Suppressor macrophage (primary cell): ENCODE measurements around the gene TCEAL7.
"Not testable (repeated sequence)": the region's sequence is repeated elsewhere in the genome, so short reads cannot be mapped to it uniquely, and the experiment has no call there.

ENCODE experiments used
- DNase-seq, 4 experiments: peaks; one replicate each; pipeline ENCODE4 v3.0.0-alpha.2; 2020 to 2022
- total RNA-seq, 17 experiments: gene quantifications; one replicate each; lab custom pipeline; 2026; ENCODE audit warnings: mixed read lengths in 6 of 17, inconsistent platforms in 3 of 17; lab: John Stamatoyannopoulos, UW

The TCEAL7 gene
- total RNA-seq: 0 to 0.11 (median 0) reads per million in 17 experiments

GRCh38 chrX:103329991-103330390 lies at the start of gene TCEAL7:
TCEAL7 (plus strand) TSS chrX:103330239; CDS start chrX:103331404, 1,165 bp downstream.
- no peak for DNase-seq

GRCh38 chrX:103293118-103293517 lies 36.9 kb upstream of the TCEAL7 start:
- no peak for DNase-seq

- DNase-seq: no peak
Observed at GRCh38 chrX:103304705-103305104, 25.3 kb upstream of the TCEAL7 start.

GRCh38 chrX:103305666-103306065 lies 24.4 kb upstream of the TCEAL7 start:
- DNase-seq: not testable (repeated sequence)

GRCh38 chrX:103309860-103310554 lies 20.0 kb upstream of the TCEAL7 start:
- no peak for DNase-seq

- peak; percentile 35 to 60 (median 46) for DNase-seq
Observed at GRCh38 chrX:103310555-103311398, 19.3 kb upstream of the TCEAL7 start, which contains the start of gene BEX2. BEX2 (minus strand) TSS chrX:103310990; CDS start chrX:103309976, 1,014 bp downstream.

GRCh38 chrX:103311399-103311780 lies 18.6 kb upstream of the TCEAL7 start:
- DNase-seq: no peak

GRCh38 chrX:103330681-103331288 lies 746 bp downstream of the TCEAL7 start:
- DNase-seq: no peak

GRCh38 chrX:103338663-103339062 lies 8.6 kb downstream of the TCEAL7 start:
- DNase-seq: no peak

GRCh38 chrX:103343105-103343504 lies 13.1 kb downstream of the TCEAL7 start:
- peak; percentile 53 to 61 (median 58) for DNase-seq

- DNase-seq: no peak
Observed at GRCh38 chrX:103344606-103345005, 14.6 kb downstream of the TCEAL7 start.

GRCh38 chrX:103347682-103348397 lies 17.8 kb downstream of the TCEAL7 start:
- DNase-seq: no peak

GRCh38 chrX:103356130-103356798 lies 26.2 kb downstream of the TCEAL7 start, which contains the start of gene TCEAL9:
TCEAL9 (plus strand) TSS chrX:103356506; CDS start chrX:103357685, 1,179 bp downstream.
- peak; percentile 43 to 60 (median 58) for DNase-seq

GRCh38 chrX:103356858-103357257 lies 26.8 kb downstream of the TCEAL7 start:
- DNase-seq: peak in 2 of 4 experiments; percentile 5 to 7

GRCh38 chrX:103357871-103358270 lies 27.8 kb downstream of the TCEAL7 start:
- DNase-seq: no peak

GRCh38 chrX:103359605-103360004 lies 29.6 kb downstream of the TCEAL7 start:
- DNase-seq: not testable (repeated sequence)

GRCh38 chrX:103360092-103360491 lies 30.1 kb downstream of the TCEAL7 start:
- DNase-seq: no peak

- no peak for DNase-seq
Observed at GRCh38 chrX:103360916-103361315, 30.9 kb downstream of the TCEAL7 start.

- no peak for DNase-seq
Observed at GRCh38 chrX:103361798-103362197, 31.8 kb downstream of the TCEAL7 start.

GRCh38 chrX:103362474-103362873 lies 32.4 kb downstream of the TCEAL7 start:
- DNase-seq: no peak

GRCh38 chrX:103363046-103363445 lies 33.0 kb downstream of the TCEAL7 start:
- no peak for DNase-seq

- DNase-seq: no peak
Observed at GRCh38 chrX:103367502-103367901, 37.5 kb downstream of the TCEAL7 start.
